NCI-H510A (cell line): ENCODE data around the gene TMCO4.

Experiments
- DNase-seq: peaks from one replicate; lab custom pipeline; 2025; lab: John Stamatoyannopoulos, UW

Gene TMCO4

GRCh38 chr1:19715334-19716203, 84.1 kb downstream of the TMCO4 start:
- DNase-seq: peak; percentile 100

GRCh38 chr1:19712928-19713327, 86.8 kb downstream of the TMCO4 start:
- no peak for DNase-seq

GRCh38 chr1:19710825-19711611, 88.7 kb downstream of the TMCO4 start:
- DNase-seq: no peak

- DNase-seq: no peak
Measured at GRCh38 chr1:19709260-19709793, 90.4 kb downstream of the TMCO4 start.

- DNase-seq: no peak
Measured at GRCh38 chr1:19708567-19709110, 91.1 kb downstream of the TMCO4 start.

GRCh38 chr1:19706136-19706535, 93.6 kb downstream of the TMCO4 start:
- DNase-seq: no peak

- DNase-seq: no peak
Measured at GRCh38 chr1:19705464-19705863, 94.3 kb downstream of the TMCO4 start.

GRCh38 chr1:19704247-19705113, 95.2 kb downstream of the TMCO4 start:
- DNase-seq: peak; percentile 67

- no peak for DNase-seq
Measured at GRCh38 chr1:19703280-19703679, 96.4 kb downstream of the TMCO4 start.

GRCh38 chr1:19700079-19700777, 99.5 kb downstream of the TMCO4 start:
- no peak for DNase-seq

GRCh38 chr1:19698181-19698580, 101.5 kb downstream of the TMCO4 start:
- DNase-seq: no peak

GRCh38 chr1:19696820-19697219, 102.9 kb downstream of the TMCO4 start:
- DNase-seq: no peak

GRCh38 chr1:19695772-19696171, 103.9 kb downstream of the TMCO4 start:
- no peak for DNase-seq

- DNase-seq: no peak
Measured at GRCh38 chr1:19694298-19694697, 105.4 kb downstream of the TMCO4 start.

GRCh38 chr1:19690342-19690741, 109.4 kb downstream of the TMCO4 start:
- no peak for DNase-seq

GRCh38 chr1:19689856-19690255, 109.9 kb downstream of the TMCO4 start:
- no peak for DNase-seq

GRCh38 chr1:19689085-19689757, 110.5 kb downstream of the TMCO4 start:
- DNase-seq: no peak

GRCh38 chr1:19688041-19688842, 111.5 kb downstream of the TMCO4 start:
- DNase-seq: no peak

- no peak for DNase-seq
Measured at GRCh38 chr1:19687414-19687813, 112.3 kb downstream of the TMCO4 start.

- no peak for DNase-seq
Measured at GRCh38 chr1:19685994-19686393, 113.7 kb downstream of the TMCO4 start.
